Endothelial cell of coronary artery (primary cell): ENCODE results near the gene TDO2. TPM values are rescaled to one million over a fixed set of nuclear protein-coding genes. Genes with fewer than 3 reads are reported as not detected.

Experiments
- total RNA-seq: library from RNA; depleted of rRNA; stranded (reverse); fragments of >200 nt; gene quantifications from 2 replicates; pipeline ENCODE4 v1.2.3, GENCODE V29; 2014

TDO2 gene
- not detected in 2 replicates for total RNA-seq

DNA sequence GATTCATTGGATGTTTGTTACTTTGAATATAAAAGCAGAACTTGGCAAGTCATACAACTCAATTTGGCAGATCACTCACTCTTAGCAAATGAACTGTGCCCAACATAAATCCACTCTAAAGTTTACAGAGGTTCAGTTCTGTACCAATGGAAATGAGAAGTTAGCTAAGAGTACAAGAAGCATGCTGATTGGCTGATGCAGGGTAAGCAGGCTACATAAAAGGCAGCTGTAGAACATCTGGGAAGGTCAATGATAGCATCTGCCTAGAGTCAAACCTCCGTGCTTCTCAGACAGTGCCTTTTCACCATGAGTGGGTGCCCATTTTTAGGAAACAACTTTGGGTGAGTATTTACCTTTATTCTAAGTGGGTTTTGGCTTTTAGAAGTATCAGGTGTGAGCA is at the start of gene TDO2:
Gene TDO2 (plus strand): TSS at position 244 of the 400 bp plus-strand sequence. CDS start 63 bp downstream, at position 307.

DNA sequence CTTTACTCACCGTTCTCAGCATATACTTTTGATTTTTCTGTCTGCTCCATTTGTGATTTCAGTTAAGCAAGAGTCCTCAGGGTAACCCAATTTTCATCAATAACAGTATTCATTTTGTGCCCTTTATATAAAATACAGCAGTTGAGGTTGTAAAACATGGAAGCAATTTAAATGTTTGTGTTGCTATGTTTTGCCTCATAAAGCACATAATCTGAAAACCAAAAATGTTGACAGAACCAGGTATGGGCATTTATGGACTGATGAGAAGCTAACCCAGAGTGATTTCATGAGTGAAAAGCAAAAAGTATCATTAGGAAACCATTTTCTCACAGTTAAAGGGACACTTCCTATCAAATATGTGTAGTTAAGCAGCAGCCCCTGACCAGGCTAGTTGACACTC is 37.3 kb upstream of the TDO2 start, which contains the start of gene ASIC5:
Gene ASIC5 (minus strand): TSS at position 101 of the 400 bp plus-strand sequence. CDS start 51 bp downstream, at position 50.

DNA sequence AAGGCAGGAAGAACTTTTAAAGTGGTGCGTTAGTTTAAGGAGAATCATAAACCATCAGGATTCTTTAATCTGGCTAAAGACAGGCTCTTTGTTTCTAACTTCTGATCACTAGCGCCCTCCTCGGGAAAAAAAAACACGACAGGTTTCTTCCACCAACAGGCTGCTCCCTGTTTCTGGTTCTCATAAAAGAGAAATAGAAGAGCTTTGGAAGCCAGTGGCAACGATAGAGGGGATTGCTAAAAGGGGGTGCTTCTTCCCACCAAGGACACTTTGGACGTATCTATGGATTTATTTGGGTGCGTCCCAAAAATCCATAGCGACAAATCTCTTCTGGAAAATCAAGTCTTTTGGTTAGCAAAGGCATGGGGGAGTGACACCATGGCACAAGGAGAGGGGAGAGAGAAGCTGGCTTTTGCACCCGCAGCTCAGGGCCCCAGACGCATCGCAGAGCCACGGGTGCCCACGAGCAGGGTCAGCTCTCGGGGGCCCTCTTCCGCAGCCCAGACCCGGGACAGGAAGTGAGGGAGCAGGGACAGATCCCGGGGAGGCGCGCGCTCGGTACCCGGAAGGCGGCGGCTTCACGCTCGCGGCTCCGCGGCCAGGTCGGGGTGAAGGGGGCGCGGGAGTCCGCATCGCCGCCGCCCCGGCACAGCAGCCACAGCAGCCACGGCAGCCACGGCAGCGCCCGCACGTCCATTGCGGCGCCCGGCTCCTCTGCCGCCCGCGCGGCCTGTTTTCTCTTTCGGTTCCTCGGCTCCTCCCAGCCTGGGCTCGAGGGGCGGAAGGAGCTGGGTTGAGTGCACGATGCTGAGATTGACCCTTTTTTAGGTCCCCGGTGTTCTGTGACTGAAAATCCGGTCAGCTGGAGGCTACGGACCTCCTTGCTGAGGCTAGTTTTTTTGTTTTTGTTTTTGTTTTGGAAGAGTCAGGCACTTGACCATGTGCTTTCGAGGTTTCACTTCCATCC is 49.9 kb downstream of the TDO2 start, which contains the start of gene CTSO:
Gene CTSO (minus strand): TSS at position 716 of the 967 bp plus-strand sequence. CDS start 19 bp downstream, at position 697.

Other genes starting within 250 kb of the TDO2 start
- gene GUCY1A1, start 236.8 kb upstream of the TDO2 start, total RNA-seq, result 0.27 and 0.56 TPM in 2 replicates
- 0.81 and 2.2 TPM in 2 replicates for gene GUCY1B1, start 144.7 kb upstream of the TDO2 start, total RNA-seq
- gene ASIC5, start 37.4 kb upstream of the TDO2 start, total RNA-seq, result not detected in 2 replicates
- gene CTSO, start 50.2 kb downstream of the TDO2 start, total RNA-seq, result 3.6 and 5.7 TPM in 2 replicates